ENCODE data around the gene ULK4.

ULK4 gene

DNA sequence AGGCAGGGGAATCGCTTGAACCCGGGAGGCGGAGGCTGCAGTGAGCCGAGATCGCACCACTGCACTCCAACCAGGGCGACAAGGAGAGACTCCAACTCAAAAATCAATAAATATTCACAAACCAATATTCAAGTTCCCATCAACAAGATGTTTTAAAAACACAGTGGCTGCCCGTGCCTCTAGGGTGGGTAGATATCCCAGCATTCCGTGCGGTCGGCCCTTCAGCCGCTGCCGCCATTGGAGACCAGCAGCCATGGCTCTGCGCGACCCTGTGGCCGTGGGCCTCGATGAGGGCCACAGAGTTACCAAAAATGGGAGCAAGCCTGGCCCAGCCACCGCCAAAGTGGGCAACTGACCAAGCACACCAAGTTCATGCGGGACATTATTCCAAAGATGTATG, 6.7 kb downstream of the ULK4 start:
- DNase-seq (ENCODE audit: low spot score): no peak
- TF ChIP-seq, protein P1, sequence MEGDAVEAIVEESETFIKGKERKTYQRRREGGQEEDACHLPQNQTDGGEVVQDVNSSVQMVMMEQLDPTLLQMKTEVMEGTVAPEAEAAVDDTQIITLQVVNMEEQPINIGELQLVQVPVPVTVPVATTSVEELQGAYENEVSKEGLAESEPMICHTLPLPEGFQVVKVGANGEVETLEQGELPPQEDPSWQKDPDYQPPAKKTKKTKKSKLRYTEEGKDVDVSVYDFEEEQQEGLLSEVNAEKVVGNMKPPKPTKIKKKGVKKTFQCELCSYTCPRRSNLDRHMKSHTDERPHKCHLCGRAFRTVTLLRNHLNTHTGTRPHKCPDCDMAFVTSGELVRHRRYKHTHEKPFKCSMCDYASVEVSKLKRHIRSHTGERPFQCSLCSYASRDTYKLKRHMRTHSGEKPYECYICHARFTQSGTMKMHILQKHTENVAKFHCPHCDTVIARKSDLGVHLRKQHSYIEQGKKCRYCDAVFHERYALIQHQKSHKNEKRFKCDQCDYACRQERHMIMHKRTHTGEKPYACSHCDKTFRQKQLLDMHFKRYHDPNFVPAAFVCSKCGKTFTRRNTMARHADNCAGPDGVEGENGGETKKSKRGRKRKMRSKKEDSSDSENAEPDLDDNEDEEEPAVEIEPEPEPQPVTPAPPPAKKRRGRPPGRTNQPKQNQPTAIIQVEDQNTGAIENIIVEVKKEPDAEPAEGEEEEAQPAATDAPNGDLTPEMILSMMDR (IDR thresholded peaks at IDR 0.05; ENCODE audit: extremely low read depth, missing control alignments): no peak

- no peak for DNase-seq (ENCODE audit: low spot score)
- TF ChIP-seq, protein P1 (IDR thresholded peaks at IDR 0.05; ENCODE audit: extremely low read depth, missing control alignments): no peak
These were observed 18.5 kb downstream of the ULK4 start for GRCh38 chr3:41943311-41943843.

- TF ChIP-seq, protein P1 (IDR thresholded peaks at IDR 0.05; ENCODE audit: extremely low read depth, missing control alignments): no peak
- no peak for DNase-seq (ENCODE audit: low spot score)
These were observed 21.5 kb downstream of the ULK4 start for GRCh38 chr3:41940393-41940792.

DNA sequence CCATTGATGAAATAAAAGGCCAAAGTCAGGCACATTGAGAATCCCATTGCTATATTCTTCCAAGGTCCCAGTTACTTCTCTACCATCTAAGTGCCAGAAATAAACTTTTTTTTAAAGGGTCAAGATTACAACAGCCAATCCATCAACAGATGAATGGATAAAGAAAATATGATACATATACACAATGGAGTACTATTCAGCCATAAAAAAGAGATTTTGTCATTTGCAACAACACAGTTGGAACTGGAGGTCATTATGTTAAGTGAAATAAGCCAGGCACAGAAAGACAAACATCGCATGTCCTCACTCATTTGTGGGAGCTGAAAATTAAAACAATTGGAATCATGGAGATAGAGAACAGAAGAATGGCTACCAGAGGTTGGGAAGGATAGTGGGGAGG, 25.5 kb downstream of the ULK4 start:
- TF ChIP-seq, protein P1 (IDR thresholded peaks at IDR 0.05; ENCODE audit: extremely low read depth, missing control alignments): no peak
- DNase-seq (ENCODE audit: low spot score): no peak

GRCh38 chr3:41933154-41933676, 28.7 kb downstream of the ULK4 start:
- no peak for DNase-seq (ENCODE audit: low spot score)
- TF ChIP-seq, protein P1 (IDR thresholded peaks at IDR 0.05; ENCODE audit: extremely low read depth, missing control alignments): no peak

DNA sequence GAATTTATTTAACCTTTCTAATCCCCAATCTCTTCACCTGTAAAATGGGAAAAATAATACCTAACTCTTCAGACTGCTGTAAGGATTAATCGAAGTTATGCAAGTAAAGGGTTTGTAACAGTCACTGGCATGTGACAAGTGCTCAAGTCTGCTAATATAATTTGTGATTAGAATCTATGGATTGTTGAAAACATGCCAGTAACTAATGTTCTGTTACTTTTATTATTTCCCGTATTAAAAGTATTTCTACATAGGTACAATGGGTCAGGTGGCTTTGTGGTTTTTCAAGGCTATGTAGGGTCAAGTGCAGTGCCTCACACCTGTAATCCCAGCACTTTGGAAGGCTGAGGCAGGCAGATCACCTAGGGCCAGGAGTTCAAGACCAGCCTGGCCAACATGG, 29.4 kb downstream of the ULK4 start:
- DNase-seq (ENCODE audit: low spot score): no peak
- TF ChIP-seq, protein P1 (IDR thresholded peaks at IDR 0.05; ENCODE audit: extremely low read depth, missing control alignments): no peak

DNA sequence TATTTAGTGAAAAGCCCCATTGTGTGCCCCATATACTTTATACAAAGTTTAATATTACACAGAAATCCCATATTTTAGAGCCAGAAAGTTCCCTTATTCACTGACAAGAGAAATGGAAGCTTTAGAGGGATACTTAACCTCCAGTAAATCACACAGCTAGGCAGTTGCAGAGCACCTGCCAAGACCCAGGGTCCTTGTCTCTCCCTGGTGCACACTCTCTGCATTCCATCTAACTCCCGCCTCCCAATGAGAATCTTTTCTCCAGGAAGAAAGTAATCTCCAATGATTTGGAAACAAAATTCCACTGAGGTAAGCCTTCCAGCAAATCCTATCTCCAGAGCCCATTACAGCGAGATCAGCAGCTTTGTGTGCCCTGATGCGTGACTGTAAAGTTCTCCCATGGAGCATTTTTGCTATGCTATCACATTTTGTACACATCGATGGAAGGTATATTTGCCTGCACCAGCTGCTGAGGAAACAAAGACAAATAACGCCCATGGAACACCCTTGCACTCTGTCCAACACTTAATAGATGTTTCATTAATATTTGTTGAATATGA, 41.4 kb downstream of the ULK4 start:
- TF ChIP-seq, protein P1 (IDR thresholded peaks at IDR 0.05; ENCODE audit: extremely low read depth, missing control alignments): no peak
- DNase-seq (ENCODE audit: low spot score): no peak

Data from GM20000 (cell line).